ENCODE data around the gene RASGRP1.
"Not testable (repeated sequence)": the region's sequence is repeated elsewhere in the genome, so short reads cannot be mapped to it uniquely, and the experiment has no call there.

RASGRP1 gene

DNA sequence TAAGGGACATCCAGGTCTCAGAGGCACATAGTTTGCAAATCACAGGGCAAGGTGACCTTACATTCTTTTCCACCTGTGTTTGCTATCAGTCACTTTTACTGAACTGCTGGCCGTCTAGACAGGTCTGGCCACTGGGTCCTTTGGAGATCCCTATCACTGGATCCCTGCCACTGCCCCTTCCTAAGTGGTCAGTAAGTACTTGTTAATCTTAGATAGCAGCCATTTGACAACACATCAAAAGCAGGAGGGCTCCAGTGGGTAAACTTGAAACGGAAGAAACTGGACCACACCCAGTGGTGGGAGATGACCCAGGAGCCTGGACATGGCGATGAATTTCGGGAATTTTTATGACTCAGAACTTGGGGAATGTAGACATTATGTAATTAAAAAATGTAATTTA is 28.9 kb upstream of the RASGRP1 start:
- Mint-ChIP-seq H3K4me1 (no peaks in the 10 kb centered on the region), H3K36me3 (no peaks in the 10 kb centered on the region), H3K9me3 (peaks cover 3% of the 10 kb centered on the region), H3K27me3 (peaks cover 2% of the 10 kb centered on the region), H3K4me3 (no peak overlapping the region), H3K27ac (no peak overlapping the region)
- ATAC-seq (ENCODE audit: low read depth) (no peak), DNase-seq (ENCODE audit: low spot score in 2 of 2) (no peak)

- Mint-ChIP-seq H3K9me3 (no peaks in the 10 kb centered on the region), H3K4me1 (peaks cover 10% of the 10 kb centered on the region), H3K4me3 (no peak overlapping the region), H3K27ac (no peak overlapping the region), H3K36me3 (peaks cover 2% of the 10 kb centered on the region), H3K27me3 (peaks cover 2% of the 10 kb centered on the region)
- DNase-seq (ENCODE audit: low spot score in 2 of 2): no peak
- no peak for ATAC-seq (ENCODE audit: low read depth)
Observed at GRCh38 chr15:38589502-38589901, 24.9 kb upstream of the RASGRP1 start.

DNA sequence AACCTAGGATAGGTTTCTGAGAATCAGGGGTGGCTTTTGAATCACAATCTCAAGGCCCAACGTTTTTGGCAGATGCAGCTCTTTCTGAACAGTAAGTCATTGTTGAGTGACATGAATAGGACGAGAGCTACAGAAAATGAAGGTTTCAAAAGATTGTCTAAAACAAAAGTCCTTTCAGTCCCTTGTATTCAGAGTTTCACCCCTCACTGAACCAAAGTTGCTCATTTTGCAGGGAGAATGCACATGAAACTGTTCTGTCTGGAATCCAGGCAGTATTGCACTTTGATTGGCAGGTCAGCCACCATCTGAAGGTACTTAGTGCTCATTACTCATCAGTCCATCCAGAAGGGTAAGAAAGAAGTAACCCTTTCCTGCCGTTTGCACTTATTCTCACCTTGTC is 24.1 kb upstream of the RASGRP1 start:
- Mint-ChIP-seq H3K4me1 (peaks cover 10% of the 10 kb centered on the region), H3K4me3 (no peak overlapping the region), H3K27me3 (no peaks in the 10 kb centered on the region), H3K9me3 (no peaks in the 10 kb centered on the region), H3K36me3 (peaks cover 2% of the 10 kb centered on the region), H3K27ac (no peak overlapping the region)
- ATAC-seq (ENCODE audit: low read depth): no peak
- DNase-seq (ENCODE audit: low spot score in 2 of 2): no peak

DNA sequence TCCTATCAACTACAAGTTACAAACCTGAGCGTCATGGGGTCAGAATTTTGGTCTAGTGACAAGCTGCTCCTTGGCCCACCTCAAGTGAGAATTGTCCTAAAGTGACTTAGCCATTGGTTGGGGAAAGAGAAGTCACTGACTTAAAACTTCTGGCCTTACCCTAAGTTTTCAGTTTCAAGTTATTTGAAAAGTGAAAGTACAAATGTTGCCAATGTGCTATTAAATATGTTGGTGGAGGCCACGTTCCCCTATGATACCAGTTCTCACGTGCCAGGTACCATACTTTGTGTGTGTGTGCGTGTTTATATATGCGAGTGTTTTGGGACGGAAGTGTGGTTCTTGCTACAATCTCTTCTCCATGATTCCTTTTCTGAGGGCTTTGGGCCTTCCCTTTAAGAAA is 22.6 kb upstream of the RASGRP1 start:
- Mint-ChIP-seq H3K9me3 (no peaks in the 10 kb centered on the region), H3K27me3 (no peaks in the 10 kb centered on the region), H3K27ac (no peak overlapping the region), H3K36me3 (peaks cover 2% of the 10 kb centered on the region), H3K4me1 (peaks cover 10% of the 10 kb centered on the region), H3K4me3 (no peak overlapping the region)
- ATAC-seq (ENCODE audit: low read depth): peak; percentile 74
- no peak for DNase-seq (ENCODE audit: low spot score in 2 of 2)

DNA sequence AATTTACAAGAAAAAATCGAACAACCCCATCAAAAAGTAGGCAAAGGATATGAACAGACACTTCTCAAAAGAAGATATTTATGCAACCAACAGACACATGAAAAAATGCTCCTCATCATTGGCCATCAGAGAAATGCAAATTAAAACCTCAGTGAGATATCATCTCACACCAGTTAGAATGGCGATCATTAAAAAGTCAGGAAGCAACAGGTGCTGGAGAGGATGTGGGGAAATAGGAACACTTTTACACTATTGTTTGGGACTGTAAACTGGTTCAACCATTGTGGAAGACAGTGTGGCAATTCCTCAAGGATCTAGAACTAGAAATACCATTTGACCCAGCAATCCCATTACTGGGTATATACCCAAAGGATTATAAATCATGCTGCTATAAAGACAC is 21.4 kb upstream of the RASGRP1 start:
- H3K27me3 Mint-ChIP-seq; H3K9me3 Mint-ChIP-seq; H3K4me3 Mint-ChIP-seq; DNase-seq (ENCODE audit: low spot score in 2 of 2); H3K27ac Mint-ChIP-seq; H3K36me3 Mint-ChIP-seq; ATAC-seq (ENCODE audit: low read depth): not testable (repeated sequence)
- peaks cover 10% of the 10 kb centered on the region for H3K4me1 Mint-ChIP-seq

GRCh38 chr15:38578626-38579025 is 14.0 kb upstream of the RASGRP1 start:
- Mint-ChIP-seq H3K36me3 (peaks cover 1% of the 10 kb centered on the region), H3K4me3 (no peak overlapping the region), H3K4me1 (no peaks in the 10 kb centered on the region), H3K27ac (no peak overlapping the region), H3K9me3 (no peaks in the 10 kb centered on the region), H3K27me3 (peaks cover 6% of the 10 kb centered on the region)
- no peak for DNase-seq (ENCODE audit: low spot score in 2 of 2)
- no peak for ATAC-seq (ENCODE audit: low read depth)

- Mint-ChIP-seq H3K27ac (no peak overlapping the region), H3K36me3 (peaks cover 1% of the 10 kb centered on the region), H3K27me3 (peaks cover 6% of the 10 kb centered on the region), H3K4me1 (no peaks in the 10 kb centered on the region), H3K9me3 (no peaks in the 10 kb centered on the region), H3K4me3 (no peak overlapping the region)
- DNase-seq (ENCODE audit: low spot score in 2 of 2) (no peak), ATAC-seq (ENCODE audit: low read depth) (no peak)
Observed at GRCh38 chr15:38577424-38577987, 12.9 kb upstream of the RASGRP1 start.

DNA sequence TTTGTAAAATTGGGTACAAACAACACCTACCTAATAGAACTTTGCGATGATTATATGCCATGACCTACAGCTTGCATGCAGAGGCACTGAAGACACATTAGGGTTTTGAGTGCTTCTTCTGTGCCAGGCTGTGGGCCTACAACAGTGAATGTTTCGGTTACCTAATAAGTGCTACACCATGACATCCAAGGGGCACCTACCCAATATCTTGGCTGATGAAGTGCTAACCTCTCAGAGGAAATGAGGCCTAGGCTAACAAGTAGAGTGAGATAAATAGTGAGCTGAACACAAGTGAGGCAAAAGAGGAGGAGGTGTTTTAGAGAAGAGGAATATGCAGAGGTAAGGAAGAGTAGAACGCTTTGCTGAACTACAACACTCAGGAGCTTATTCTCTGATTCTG is 12.2 kb upstream of the RASGRP1 start:
- ATAC-seq (ENCODE audit: low read depth) (no peak), DNase-seq (ENCODE audit: low spot score in 2 of 2) (no peak)
- H3K9me3 Mint-ChIP-seq: peaks cover 2% of the 10 kb centered on the region
- H3K4me3 Mint-ChIP-seq: no peak overlapping the region
- no peak overlapping the region for H3K27ac Mint-ChIP-seq
- no peaks in the 10 kb centered on the region for H3K4me1 Mint-ChIP-seq
- H3K36me3 Mint-ChIP-seq: peaks cover 2% of the 10 kb centered on the region
- peaks cover 6% of the 10 kb centered on the region for H3K27me3 Mint-ChIP-seq

DNA sequence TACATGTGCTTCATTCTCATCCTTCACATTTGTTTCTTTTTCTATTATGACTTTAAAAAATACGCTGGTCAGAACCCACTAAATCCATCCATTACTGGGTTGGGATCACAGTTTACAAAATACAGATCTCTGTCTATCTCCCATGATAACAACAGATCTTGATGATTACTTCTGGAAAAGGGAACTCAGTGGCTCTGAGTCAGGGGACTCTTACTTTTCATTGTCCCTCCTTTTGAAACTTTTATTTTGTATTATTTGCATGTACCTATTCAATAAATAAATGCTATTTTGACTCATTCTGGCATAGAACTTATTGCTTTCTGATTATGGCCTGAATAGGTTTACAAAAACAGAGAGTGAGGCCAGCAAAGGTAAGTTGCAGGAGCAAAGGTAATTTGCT is 11.6 kb upstream of the RASGRP1 start:
- ATAC-seq (ENCODE audit: low read depth) (no peak), DNase-seq (ENCODE audit: low spot score in 2 of 2) (no peak)
- Mint-ChIP-seq H3K4me3 (no peak overlapping the region), H3K27me3 (peaks cover 6% of the 10 kb centered on the region), H3K4me1 (no peaks in the 10 kb centered on the region), H3K36me3 (peaks cover 3% of the 10 kb centered on the region), H3K9me3 (peaks cover 2% of the 10 kb centered on the region), H3K27ac (no peak overlapping the region)

- no peak for ATAC-seq (ENCODE audit: low read depth)
- Mint-ChIP-seq H3K4me3 (peak overlapping the region; percentile 90), H3K9me3 (no peaks in the 10 kb centered on the region), H3K4me1 (peaks cover 27% of the 10 kb centered on the region), H3K27me3 (no peaks in the 10 kb centered on the region), H3K27ac (peak overlapping the region; percentile 93), H3K36me3 (no peaks in the 10 kb centered on the region)
- no peak for DNase-seq (ENCODE audit: low spot score in 2 of 2)
Observed at GRCh38 chr15:38565287-38565670, 665 bp upstream of the RASGRP1 start.

- Mint-ChIP-seq H3K36me3 (peaks cover 6% of the 10 kb centered on the region), H3K4me1 (peaks cover 28% of the 10 kb centered on the region), H3K4me3 (peak overlapping the region; percentile 90), H3K27me3 (no peaks in the 10 kb centered on the region), H3K9me3 (no peaks in the 10 kb centered on the region), H3K27ac (peak overlapping the region; percentile 93)
- ATAC-seq (ENCODE audit: low read depth) (peak; percentile 75), DNase-seq (ENCODE audit: low spot score in 2 of 2) (peak; percentile 89 to 97)
Observed at GRCh38 chr15:38563723-38564519, 693 bp downstream of the RASGRP1 start.

- H3K27ac Mint-ChIP-seq: no peak overlapping the region
- H3K27me3 Mint-ChIP-seq: no peaks in the 10 kb centered on the region
- ATAC-seq (ENCODE audit: low read depth) (no peak), DNase-seq (ENCODE audit: low spot score in 2 of 2) (no peak)
- peak overlapping the region; percentile 25 for H3K4me3 Mint-ChIP-seq
- peaks cover 38% of the 10 kb centered on the region for H3K4me1 Mint-ChIP-seq
- H3K36me3 Mint-ChIP-seq: peaks cover 12% of the 10 kb centered on the region
- no peaks in the 10 kb centered on the region for H3K9me3 Mint-ChIP-seq
Observed at GRCh38 chr15:38562278-38562677, 2.3 kb downstream of the RASGRP1 start.

- H3K4me1 Mint-ChIP-seq: peaks cover 43% of the 10 kb centered on the region
- H3K4me3 Mint-ChIP-seq: peak overlapping the region; percentile 41
- peaks cover 13% of the 10 kb centered on the region for H3K36me3 Mint-ChIP-seq
- no peak for DNase-seq (ENCODE audit: low spot score in 2 of 2)
- H3K27me3 Mint-ChIP-seq: no peaks in the 10 kb centered on the region
- H3K9me3 Mint-ChIP-seq: no peaks in the 10 kb centered on the region
- no peak for ATAC-seq (ENCODE audit: low read depth)
- peak overlapping the region; percentile 72 for H3K27ac Mint-ChIP-seq
Observed at GRCh38 chr15:38560456-38560926, 4.1 kb downstream of the RASGRP1 start.

- Mint-ChIP-seq H3K4me1 (peaks cover 46% of the 10 kb centered on the region), H3K9me3 (no peaks in the 10 kb centered on the region), H3K27ac (peak overlapping the region; percentile 72), H3K36me3 (peaks cover 13% of the 10 kb centered on the region), H3K4me3 (no peak overlapping the region), H3K27me3 (no peaks in the 10 kb centered on the region)
- ATAC-seq (ENCODE audit: low read depth) (no peak), DNase-seq (ENCODE audit: low spot score in 2 of 2) (no peak)
Observed at GRCh38 chr15:38559636-38560307, 4.8 kb downstream of the RASGRP1 start.

Data from memory B cell (primary cell).